Ascending aorta (tissue), 2 donors: ENCODE data around the gene ARHGAP11A. TPM values are rescaled to one million over a fixed set of nuclear protein-coding genes. Genes with fewer than 3 reads are reported as not detected.

Experiments used
- DNase-seq, 2 donors: peaks; one replicate each; pipeline ENCODE4 v3.0.0-alpha.2; 2019; ENCODE audit warnings: low spot score in 2 of 2
- H3K27ac ChIP-seq, 2 donors: fragments of 200-600 bp; sonication (generic); one replicate each; pipeline ENCODE4 v1.5.1; 2016 to 2017; ENCODE audit warnings: mild to moderate bottlenecking in 1 of 2
- H3K27me3 ChIP-seq: fragments of 200-600 bp; sonication (generic); one replicate; pipeline ENCODE4 v1.5.1; 2017
- H3K36me3 ChIP-seq, 2 donors: fragments of 200-600 bp; sonication (generic); one replicate each; pipeline ENCODE4 v1.5.1; 2016
- H3K4me1 ChIP-seq, 2 donors: fragments of 200-600 bp; sonication (generic); one replicate each; pipeline ENCODE4 v1.5.1; 2016 to 2017; ENCODE audit warnings: mild to moderate bottlenecking in 1 of 2
- H3K4me3 ChIP-seq, 2 donors: fragments of 200-600 bp; sonication (generic); one replicate each; pipeline ENCODE4 v1.5.1; 2016 to 2017; ENCODE audit warnings: mild to moderate bottlenecking in 1 of 2
- H3K9me3 ChIP-seq, 2 donors: fragments of 200-600 bp; sonication (generic); one replicate each; pipeline ENCODE4 v1.5.1; 2016
- intact Hi-C: fragments of 100-400 bp; cut with DNase I; formaldehyde crosslinking; loops from one replicate; pipeline ENCODE4 v1.15.1; 2023
- total RNA-seq: library from RNA; depleted of rRNA; stranded (reverse); fragments of >200 nt; gene quantifications from one replicate; pipeline ENCODE4 v1.1.0, GENCODE V29; 2016
- TF ChIP-seq, protein P1 (sequence below), 3 experiments: fragments of 200-600 bp in 2 of 3; fragments of 450-650 bp in 1 of 3; sonication (generic) in 2 of 3; IDR thresholded peaks; one replicate each; pipeline ENCODE4 v1.5.1; 2016 to 2019; ENCODE audit warnings: antibody characterized with exemption in 3 of 3, mild to moderate bottlenecking in 1 of 3, moderate library complexity in 1 of 3

Gene ARHGAP11A
- total RNA-seq, 1 donor from 2014 or later = not detected

DNA sequence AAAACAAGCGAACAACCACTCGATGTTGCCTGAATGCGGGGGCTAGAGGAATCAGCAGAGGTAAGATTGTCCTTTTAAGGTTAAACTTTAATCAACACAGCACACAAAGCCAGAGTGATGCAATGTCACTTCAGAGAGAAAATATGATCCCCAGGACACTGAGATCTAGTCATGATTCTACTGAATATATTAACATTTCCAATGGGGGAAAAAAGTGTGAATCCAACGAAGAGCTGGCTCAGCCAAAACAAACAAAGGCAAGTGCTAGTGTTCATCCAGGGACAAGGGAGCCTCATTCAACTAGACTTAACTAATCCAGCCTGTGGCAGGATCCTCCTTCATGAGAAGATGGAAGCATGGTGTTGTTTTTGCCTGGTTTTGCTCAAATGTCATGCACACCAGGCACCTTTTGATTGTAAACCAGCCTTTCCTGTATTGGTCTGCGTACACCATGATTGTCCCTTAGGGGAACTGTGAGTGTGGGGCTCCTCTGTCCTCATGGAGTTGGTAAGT is 62.0 kb downstream of the ARHGAP11A start:
- Histone ChIP-seq H3K27ac (no peak overlapping the region), H3K4me3 (no peak overlapping the region), H3K27me3 (no peaks in the 10 kb centered on the region), H3K9me3 (no peaks in the 10 kb centered on the region), H3K4me1 (peaks cover 0 to 4% of the 10 kb centered on the region in 2 donors), H3K36me3 (no peaks in the 10 kb centered on the region)
- TF ChIP-seq, protein P1, sequence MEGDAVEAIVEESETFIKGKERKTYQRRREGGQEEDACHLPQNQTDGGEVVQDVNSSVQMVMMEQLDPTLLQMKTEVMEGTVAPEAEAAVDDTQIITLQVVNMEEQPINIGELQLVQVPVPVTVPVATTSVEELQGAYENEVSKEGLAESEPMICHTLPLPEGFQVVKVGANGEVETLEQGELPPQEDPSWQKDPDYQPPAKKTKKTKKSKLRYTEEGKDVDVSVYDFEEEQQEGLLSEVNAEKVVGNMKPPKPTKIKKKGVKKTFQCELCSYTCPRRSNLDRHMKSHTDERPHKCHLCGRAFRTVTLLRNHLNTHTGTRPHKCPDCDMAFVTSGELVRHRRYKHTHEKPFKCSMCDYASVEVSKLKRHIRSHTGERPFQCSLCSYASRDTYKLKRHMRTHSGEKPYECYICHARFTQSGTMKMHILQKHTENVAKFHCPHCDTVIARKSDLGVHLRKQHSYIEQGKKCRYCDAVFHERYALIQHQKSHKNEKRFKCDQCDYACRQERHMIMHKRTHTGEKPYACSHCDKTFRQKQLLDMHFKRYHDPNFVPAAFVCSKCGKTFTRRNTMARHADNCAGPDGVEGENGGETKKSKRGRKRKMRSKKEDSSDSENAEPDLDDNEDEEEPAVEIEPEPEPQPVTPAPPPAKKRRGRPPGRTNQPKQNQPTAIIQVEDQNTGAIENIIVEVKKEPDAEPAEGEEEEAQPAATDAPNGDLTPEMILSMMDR (IDR thresholded peaks at IDR 0.05) = no peak
- intact Hi-C loops = no loop called here
- DNase-seq = no peak

DNA sequence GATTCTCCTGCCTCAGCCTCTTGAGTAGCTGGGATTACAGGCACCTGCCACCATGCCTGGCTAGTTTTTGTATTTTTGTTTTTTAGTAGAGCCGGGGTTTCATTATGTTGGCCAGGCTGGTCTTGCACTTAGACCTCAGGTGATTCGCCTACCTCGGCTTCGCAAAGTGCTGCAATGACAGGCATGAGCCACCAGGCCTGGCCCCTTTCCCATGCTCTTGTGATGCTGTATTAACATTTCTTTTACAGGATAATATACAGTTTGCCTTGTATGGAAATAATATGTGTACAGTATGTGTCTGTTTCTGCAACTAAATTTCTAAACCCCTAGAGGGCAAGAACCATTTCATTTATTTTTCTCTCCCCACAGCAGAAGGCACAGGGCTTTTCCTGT is 64.0 kb downstream of the ARHGAP11A start:
- H3K4me1 ChIP-seq = peaks cover 0 to 5% of the 10 kb centered on the region in 2 donors
- no peaks in the 10 kb centered on the region for H3K27me3 ChIP-seq
- no peak for DNase-seq
- H3K9me3 ChIP-seq = no peaks in the 10 kb centered on the region
- no peaks in the 10 kb centered on the region for H3K36me3 ChIP-seq
- intact Hi-C loops = no loop called here
- H3K27ac ChIP-seq = no peak overlapping the region
- TF ChIP-seq, protein P1 (IDR thresholded peaks at IDR 0.05) = no peak
- H3K4me3 ChIP-seq = no peak overlapping the region

DNA sequence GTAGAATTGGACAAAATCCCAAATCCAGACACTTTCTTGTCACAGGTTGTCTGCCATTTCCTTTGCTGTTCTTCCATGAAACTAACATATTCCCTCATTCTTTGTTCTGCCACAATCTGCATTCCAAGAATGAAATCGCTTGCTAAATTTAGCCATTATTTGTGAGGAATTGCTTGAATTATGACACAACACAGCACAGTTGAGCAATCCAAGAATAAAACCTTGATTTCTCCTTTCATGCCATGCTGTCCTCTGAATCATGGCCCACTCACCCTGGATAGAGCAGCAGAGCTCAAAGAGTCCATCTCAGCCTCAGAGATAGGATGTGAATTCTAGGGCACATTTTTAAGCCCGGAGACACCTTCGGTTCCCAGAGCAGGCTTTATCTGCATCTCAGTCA is 67.3 kb downstream of the ARHGAP11A start:
- no peaks in the 10 kb centered on the region for H3K27me3 ChIP-seq
- intact Hi-C loops = no loop called here

DNA sequence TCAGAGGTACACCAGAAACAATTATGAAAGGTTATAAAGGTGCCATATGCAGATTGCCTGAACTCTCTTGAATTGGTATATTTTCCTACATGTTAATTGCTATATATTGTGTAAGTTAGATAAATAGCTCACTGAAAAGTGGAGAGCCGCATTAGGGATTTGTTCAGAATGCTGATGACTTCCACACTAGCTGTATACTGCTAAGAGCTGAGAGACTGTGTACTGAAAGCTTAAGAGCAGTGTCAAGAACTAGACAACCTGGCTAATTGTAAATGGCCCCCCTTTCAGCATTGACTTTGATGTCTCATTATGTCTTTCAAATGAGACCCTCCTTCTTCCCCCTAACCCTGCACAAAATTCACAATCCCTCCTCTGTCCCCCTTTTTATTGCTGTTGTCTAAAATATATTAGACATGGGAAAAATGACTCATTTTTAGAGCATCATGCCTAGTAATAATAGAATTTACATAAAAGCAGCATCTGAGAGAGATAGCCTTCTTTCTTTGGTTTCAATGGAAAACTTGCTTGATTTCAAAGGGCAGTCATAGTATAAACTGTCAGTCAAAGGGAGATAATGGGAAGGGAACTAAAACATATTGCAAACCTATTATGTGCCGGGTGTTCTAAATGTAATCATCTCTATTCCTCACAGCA is 67.8 kb downstream of the ARHGAP11A start:
- Histone ChIP-seq H3K27me3 (no peaks in the 10 kb centered on the region), H3K36me3 (no peaks in the 10 kb centered on the region), H3K4me3 (no peak overlapping the region), H3K9me3 (no peaks in the 10 kb centered on the region), H3K4me1 (peaks cover 0 to 5% of the 10 kb centered on the region in 2 donors), H3K27ac (no peak overlapping the region)
- no peak for DNase-seq
- intact Hi-C loops = no loop called here
- TF ChIP-seq, protein P1 (IDR thresholded peaks at IDR 0.05) = no peak

More for the DNA sequence above, 67.3 kb downstream of the ARHGAP11A start:
- Histone ChIP-seq H3K4me1 (peaks cover 0 to 5% of the 10 kb centered on the region in 2 donors), H3K9me3 (no peaks in the 10 kb centered on the region), H3K4me3 (no peak overlapping the region), H3K36me3 (no peaks in the 10 kb centered on the region), H3K27ac (no peak overlapping the region)
- DNase-seq = no peak
- TF ChIP-seq, protein P1 (IDR thresholded peaks at IDR 0.05) = no peak

DNA sequence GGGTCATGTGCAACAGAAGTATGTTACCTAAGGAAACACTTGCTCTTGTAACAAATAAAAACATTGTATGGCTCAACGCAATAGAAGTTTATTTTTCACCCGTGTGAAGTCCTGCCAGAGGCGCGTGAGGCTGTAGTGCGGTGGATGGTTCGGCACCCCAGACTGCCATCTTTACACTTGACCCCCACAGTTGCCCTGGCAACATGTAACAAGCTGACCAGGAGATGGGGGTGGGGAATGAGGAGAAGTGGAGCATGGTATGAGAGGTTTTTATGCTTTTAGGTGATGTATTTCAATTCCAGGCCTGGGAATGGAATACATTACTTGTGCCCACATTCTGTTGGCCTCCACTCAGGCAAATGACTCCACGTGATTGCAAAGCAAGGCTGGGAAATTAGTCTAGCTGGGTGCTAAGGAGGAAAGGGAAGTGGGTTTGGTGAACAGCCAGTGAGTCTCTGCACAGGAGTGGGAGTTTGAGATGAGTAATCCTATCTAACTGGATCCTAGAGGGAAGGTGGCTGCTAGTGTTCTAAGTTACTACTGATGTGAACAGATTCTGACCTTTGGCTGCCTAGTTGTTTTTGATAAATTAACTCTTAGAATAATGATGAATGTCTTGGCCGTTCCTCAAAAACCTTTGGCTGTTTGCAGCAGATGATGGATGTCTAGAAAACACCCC is 68.7 kb downstream of the ARHGAP11A start:
- Histone ChIP-seq H3K27me3 (no peaks in the 10 kb centered on the region), H3K4me1 (peaks cover 0 to 5% of the 10 kb centered on the region in 2 donors), H3K27ac (no peak overlapping the region), H3K9me3 (no peaks in the 10 kb centered on the region), H3K36me3 (no peaks in the 10 kb centered on the region), H3K4me3 (no peak overlapping the region)
- TF ChIP-seq, protein P1 (IDR thresholded peaks at IDR 0.05) = no peak
- DNase-seq = no peak
- intact Hi-C loops = no loop called here
